HT-29 (cell line): ENCODE measurements around the gene PGAP6. TPM values are rescaled to one million over a fixed set of nuclear protein-coding genes. Genes with fewer than 3 reads are reported as not detected.
"Not testable (repeated sequence)": the region's sequence is repeated elsewhere in the genome, so short reads cannot be mapped to it uniquely, and the experiment has no call there.

Experiments
- DNase-seq: peaks from one replicate; pipeline ENCODE4 v3.0.0-alpha.2; 2015; ENCODE audit warnings: low spot score
- total RNA-seq: library from RNA; depleted of rRNA; stranded (reverse); fragments of >200 nt; shearing (Covaris generic); gene quantifications from 2 replicates; pipeline ENCODE4 v1.2.3, GENCODE V29; 2014; rRNA removed

PGAP6 gene, protein sequence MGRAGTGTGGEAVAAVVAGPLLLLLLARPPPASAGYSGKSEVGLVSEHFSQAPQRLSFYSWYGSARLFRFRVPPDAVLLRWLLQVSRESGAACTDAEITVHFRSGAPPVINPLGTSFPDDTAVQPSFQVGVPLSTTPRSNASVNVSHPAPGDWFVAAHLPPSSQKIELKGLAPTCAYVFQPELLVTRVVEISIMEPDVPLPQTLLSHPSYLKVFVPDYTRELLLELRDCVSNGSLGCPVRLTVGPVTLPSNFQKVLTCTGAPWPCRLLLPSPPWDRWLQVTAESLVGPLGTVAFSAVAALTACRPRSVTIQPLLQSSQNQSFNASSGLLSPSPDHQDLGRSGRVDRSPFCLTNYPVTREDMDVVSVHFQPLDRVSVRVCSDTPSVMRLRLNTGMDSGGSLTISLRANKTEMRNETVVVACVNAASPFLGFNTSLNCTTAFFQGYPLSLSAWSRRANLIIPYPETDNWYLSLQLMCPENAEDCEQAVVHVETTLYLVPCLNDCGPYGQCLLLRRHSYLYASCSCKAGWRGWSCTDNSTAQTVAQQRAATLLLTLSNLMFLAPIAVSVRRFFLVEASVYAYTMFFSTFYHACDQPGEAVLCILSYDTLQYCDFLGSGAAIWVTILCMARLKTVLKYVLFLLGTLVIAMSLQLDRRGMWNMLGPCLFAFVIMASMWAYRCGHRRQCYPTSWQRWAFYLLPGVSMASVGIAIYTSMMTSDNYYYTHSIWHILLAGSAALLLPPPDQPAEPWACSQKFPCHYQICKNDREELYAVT
- 150 and 161 TPM in 2 replicates for total RNA-seq

DNA sequence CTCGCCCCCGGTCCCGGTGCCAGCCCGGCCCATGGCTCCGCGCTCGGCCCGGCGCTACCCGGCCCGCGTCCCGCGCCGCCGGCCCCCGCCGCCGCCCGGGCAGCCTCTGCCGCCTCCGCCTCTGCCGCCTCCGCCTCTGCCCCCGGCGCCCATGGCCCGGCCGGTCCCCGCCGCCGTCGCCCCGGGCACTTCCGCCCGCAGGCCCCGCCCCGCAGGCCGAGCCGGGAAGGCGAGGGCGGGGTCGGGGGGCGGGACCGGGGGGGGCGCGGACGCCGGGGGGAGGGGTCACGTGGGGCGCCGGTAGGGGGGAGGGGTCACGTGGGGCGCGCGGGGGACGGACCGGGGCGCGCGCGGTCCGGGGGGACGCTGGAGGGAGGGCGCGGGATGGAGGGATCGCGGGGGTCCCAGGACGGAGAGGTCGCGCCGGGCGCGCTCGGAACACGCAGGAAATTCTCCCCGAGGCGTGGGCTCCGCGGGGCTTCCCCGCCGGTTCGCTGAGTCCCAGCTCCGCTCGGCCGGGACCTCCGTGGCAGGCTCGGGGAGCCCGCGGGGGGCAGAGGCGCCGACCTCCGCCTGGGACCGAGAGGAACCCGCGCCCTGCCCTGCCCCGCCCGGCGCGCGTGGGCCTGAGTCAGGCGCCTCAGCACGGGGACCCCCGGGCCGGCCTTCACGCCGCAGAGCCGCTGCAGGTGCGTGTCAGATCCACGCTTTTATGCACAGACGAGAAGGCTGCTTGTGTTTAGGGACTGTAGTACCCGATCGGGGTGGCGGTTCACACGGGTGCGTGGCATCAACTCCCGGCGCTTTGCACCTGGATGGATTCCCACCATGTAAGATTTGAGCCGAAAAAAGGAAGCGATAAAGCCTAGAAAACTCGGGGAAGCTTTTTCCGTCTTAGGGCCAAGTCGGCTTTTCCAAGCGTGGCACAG is at the start of gene PGAP6:
Gene PGAP6, minus strand, starts transcription at position 190 of the 929 bp plus-strand sequence. Its CDS starts 157 bp downstream, at position 33.
- DNase-seq = peak; percentile 43

GRCh38 chr16:430904-431303 is 49.1 kb upstream of the PGAP6 start:
- no peak for DNase-seq

- DNase-seq = no peak
Measured at GRCh38 chr16:427250-427649, 45.5 kb upstream of the PGAP6 start.

GRCh38 chr16:426906-427249 is 45.1 kb upstream of the PGAP6 start:
- no peak for DNase-seq

DNA sequence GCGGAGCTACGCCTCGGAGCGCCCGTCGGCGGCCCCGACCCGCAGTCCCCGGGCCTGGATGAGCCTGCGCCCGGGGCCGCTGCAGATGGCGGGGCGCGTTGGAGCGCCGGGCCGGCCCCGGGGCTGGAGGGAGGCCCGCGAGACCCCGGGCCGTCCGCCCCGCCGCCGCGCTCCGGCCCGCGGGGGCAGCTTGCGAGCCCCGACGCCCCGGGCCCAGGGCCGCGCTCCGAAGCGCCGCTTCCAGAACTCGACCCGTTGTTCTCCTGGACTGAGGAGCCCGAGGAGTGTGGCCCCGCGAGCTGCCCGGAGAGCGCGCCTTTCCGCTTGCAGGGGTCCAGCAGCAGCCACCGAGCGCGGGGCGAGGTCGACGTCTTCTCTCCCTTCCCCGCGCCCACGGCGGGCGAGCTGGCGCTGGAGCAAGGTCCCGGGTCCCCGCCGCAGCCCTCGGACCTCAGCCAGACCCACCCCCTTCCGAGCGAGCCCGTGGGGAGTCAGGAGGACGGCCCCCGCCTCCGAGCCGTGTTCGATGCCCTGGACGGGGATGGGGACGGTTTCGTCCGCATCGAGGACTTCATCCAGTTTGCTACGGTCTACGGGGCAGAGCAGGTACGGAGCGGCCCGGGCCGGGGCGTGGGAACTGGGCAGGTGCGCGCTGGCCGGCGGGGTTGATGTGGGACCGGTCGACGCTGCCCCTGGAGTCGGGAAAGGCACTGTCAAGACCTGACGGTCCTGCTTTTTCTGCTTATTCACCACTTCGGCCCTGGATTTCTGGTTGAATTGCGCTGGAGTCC is 44.5 kb upstream of the PGAP6 start:
- DNase-seq = no peak

- DNase-seq = no peak
Measured at GRCh38 chr16:425740-426114, 43.9 kb upstream of the PGAP6 start.

GRCh38 chr16:425082-425718 is 43.4 kb upstream of the PGAP6 start, which contains the start of gene RAB11FIP3:
RAB11FIP3 (plus strand) TSS chr16:425649; CDS start chr16:426007, 358 bp downstream.
- peak; percentile 33 for DNase-seq

- DNase-seq = peak; percentile 35
Measured at GRCh38 chr16:424623-425081, 42.9 kb upstream of the PGAP6 start.

DNA sequence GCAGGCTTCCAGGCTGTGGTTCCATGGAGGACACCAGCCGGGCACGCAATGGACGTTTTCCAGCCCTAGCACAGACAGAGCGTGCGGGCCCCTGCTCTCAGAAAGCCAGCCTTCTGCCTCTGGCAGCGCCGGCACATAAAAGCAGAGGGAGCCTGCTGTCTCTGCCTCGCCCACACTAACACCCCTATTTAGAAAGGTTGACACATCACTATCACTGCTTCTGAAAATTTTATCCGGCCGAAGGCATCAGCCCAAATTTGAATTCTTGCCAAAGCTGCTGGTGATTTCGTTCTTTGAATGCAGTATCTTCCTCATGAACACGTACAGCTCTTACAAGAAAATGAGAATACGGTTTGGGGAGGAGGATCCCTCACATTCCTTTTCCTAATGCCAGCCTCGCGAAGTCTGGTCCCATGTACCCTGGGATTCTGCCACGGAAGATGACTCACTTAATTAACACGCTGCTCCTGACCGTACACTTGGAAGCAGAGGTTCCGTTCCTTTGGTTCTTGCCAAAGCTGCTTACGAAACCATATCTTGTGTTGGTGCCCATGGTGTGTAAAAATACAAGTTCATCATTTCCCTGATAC is 42.4 kb upstream of the PGAP6 start:
- DNase-seq = peak; percentile 47

DNA sequence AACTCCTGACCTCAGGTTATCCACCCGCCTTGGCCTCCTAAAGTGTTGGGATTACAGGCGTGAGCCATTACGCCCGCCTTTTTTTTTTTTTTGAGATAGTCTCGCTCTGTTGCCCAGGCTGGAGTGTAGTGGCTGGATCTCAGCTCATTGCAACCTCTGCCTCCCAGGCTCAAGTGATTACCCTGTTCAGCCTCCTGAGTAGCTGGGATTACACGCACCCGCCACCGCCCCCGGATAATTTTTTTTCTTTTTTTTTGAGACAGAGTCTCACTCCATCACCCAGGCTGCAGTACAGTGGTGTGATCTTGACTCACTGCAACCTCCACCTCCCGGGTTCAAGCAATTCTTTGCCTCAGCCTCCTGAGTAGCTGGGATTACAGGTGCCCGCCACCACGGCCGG is 40.4 kb upstream of the PGAP6 start:
- not testable (repeated sequence) for DNase-seq

- not testable (repeated sequence) for DNase-seq
Measured at GRCh38 chr16:415170-415498, 33.4 kb upstream of the PGAP6 start.

- no peak for DNase-seq
Measured at GRCh38 chr16:414395-415169, 32.8 kb upstream of the PGAP6 start.

GRCh38 chr16:411576-412265 is 29.9 kb upstream of the PGAP6 start:
- DNase-seq = no peak

GRCh38 chr16:410516-411178 is 28.9 kb upstream of the PGAP6 start:
- no peak for DNase-seq

DNA sequence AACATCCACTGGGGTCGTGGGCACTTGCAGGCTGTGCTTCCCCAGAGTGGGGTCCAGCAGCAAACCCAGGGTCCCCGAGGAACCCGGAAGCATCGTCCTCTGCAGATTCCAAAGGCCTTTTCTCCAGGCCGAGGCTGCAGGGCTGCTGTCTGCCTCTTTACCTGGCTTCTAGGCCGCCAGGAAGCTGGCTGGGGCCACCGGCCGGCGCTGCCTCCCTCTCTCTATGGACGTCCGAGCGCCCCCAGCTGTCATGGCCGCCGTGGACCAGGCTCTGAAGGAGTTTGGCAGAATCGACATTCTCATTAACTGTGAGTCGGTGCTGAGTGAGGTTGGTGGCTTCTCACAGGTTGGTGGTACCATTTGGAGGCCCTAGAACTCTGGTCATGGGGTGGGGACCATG is 25.5 kb upstream of the PGAP6 start:
- no peak for DNase-seq

DNA sequence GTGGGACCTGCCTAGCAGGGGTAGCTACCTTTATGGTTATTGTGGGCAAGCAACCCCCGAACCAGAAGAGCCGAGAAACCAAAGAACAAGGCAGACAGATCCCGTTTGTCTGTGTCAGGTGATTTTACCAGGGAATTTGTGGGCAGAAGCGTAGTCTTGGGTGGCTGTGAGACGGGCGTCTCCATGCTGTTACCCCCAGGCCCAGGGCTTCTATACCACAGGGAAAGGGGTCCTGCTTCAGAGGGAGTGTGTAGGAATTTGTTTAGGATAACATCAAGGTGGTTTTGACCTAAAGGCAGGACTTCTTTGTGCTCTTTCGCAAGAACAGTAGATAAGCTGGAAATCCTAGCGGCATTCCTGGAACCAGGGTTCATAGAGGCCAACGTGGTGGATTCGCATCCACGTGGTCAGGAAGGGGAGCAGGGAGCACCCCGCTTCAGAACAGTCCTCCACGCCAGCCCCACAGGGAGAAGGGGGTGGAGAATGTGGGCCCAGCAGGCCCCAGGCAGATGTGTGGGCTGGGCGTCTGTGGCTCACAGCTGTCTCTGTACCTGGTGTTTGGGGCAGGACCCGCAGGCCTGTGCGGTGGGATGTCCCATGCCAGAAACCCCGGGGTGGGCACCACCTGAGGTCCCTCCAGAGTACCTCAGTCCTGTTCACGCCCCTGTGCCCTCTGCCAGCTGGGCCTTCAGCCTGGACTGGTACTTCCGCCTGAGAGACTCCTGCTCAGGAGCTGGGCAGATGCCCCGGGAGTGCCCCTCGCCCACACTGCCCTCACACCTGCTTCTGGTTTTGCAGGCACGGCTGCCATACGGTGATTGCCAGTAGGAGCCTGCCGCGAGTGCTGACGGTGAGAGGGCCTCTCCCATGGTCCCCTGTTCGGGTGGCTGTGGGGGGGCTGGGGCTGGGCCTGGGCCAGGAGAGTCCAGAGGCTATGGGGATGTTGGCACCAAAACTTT is 24.0 kb upstream of the PGAP6 start:
- DNase-seq = no peak

- DNase-seq = no peak
Measured at GRCh38 chr16:404971-405486, 23.3 kb upstream of the PGAP6 start.
